Transverse colon (tissue), 4 donors: ENCODE data around the gene ELAVL4.

Experiments
- POLR2A ChIP-seq: fragments of 450-650 bp; IDR thresholded peaks from one replicate; pipeline ENCODE4 v1.6.1; 2016; ENCODE audit warnings: antibody characterized with exemption, mild to moderate bottlenecking, moderate library complexity
- POLR2AphosphoS5 ChIP-seq, 3 donors: sonication (generic); formaldehyde crosslinking; IDR thresholded peaks; one replicate each; pipeline ENCODE4 v1.6.1; 2016; ENCODE audit warnings: antibody characterized with exemption in 3 of 3
- TF ChIP-seq, protein P1 (sequence below), 5 experiments: fragments of 200-600 bp in 3 of 5; fragments of 450-650 bp in 2 of 5; sonication (generic) in 3 of 5; IDR thresholded peaks; 1 replicate in 2 of 5; 2 replicates in 3 of 5; pipeline ENCODE4 v1.5.1; 2016 to 2017; ENCODE audit warnings: antibody characterized with exemption in 5 of 5, inconsistent platforms in 3 of 5, mild to moderate bottlenecking in 2 of 5, moderate library complexity in 1 of 5

DNA sequence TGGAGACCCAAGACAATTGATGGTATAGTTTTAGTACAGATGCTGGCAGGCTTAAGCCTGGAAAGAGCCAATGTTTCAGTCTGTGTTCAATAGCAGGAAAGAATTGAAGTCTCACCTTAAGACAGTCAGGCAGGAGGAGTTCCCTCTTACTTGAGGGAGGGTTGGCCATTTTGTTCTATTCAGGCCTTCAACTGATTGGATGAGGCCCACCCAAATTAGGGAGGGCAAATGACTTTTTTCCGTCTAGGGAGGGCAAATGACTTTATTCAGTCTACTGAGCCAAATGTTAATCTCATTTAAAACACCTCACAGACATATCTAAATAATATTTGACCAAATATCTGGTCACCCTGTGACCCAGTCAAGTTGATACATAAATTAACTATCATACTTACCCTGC lies 31.4 kb upstream of the ELAVL4 start:
- TF ChIP-seq, protein P1, sequence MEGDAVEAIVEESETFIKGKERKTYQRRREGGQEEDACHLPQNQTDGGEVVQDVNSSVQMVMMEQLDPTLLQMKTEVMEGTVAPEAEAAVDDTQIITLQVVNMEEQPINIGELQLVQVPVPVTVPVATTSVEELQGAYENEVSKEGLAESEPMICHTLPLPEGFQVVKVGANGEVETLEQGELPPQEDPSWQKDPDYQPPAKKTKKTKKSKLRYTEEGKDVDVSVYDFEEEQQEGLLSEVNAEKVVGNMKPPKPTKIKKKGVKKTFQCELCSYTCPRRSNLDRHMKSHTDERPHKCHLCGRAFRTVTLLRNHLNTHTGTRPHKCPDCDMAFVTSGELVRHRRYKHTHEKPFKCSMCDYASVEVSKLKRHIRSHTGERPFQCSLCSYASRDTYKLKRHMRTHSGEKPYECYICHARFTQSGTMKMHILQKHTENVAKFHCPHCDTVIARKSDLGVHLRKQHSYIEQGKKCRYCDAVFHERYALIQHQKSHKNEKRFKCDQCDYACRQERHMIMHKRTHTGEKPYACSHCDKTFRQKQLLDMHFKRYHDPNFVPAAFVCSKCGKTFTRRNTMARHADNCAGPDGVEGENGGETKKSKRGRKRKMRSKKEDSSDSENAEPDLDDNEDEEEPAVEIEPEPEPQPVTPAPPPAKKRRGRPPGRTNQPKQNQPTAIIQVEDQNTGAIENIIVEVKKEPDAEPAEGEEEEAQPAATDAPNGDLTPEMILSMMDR (IDR thresholded peaks at IDR 0.05), result no peak
- TF ChIP-seq POLR2A, result no peak
- no peak for TF ChIP-seq POLR2AphosphoS5 (IDR thresholded peaks at IDR 0.05)
